GM18907 (cell line): ENCODE results near the gene PDIA5.
"Not testable (repeated sequence)": the region's sequence is repeated elsewhere in the genome, so short reads cannot be mapped to it uniquely, and the experiment has no call there.

Experiments
- ATAC-seq: cut with Tn5 transposase; IDR thresholded peaks from one replicate; pipeline ENCODE4 v1.9.1; 2021; ENCODE audit warnings: mild to moderate bottlenecking, moderate library complexity; ENCODE audit not compliant: unreplicated experiment

Gene PDIA5

GRCh38 chr3:123112232-123112631 lies 45.4 kb downstream of the PDIA5 start:
- ATAC-seq, result no peak

- not testable (repeated sequence) for ATAC-seq
Observed at GRCh38 chr3:123112656-123113055, 45.8 kb downstream of the PDIA5 start.

GRCh38 chr3:123113889-123114450 lies 47.1 kb downstream of the PDIA5 start:
- peak; percentile 44 for ATAC-seq

- ATAC-seq, result no peak
Observed at GRCh38 chr3:123116116-123116515, 49.3 kb downstream of the PDIA5 start.

GRCh38 chr3:123119388-123119787 lies 52.6 kb downstream of the PDIA5 start:
- no peak for ATAC-seq

GRCh38 chr3:123119802-123120201 lies 53.0 kb downstream of the PDIA5 start:
- no peak for ATAC-seq

GRCh38 chr3:123120573-123120972 lies 53.7 kb downstream of the PDIA5 start:
- no peak for ATAC-seq

GRCh38 chr3:123122057-123122456 lies 55.2 kb downstream of the PDIA5 start:
- no peak for ATAC-seq

GRCh38 chr3:123122525-123123315 lies 55.9 kb downstream of the PDIA5 start:
- ATAC-seq, result no peak

- no peak for ATAC-seq
Observed at GRCh38 chr3:123123716-123124616, 57.1 kb downstream of the PDIA5 start.

GRCh38 chr3:123124971-123125370 lies 58.1 kb downstream of the PDIA5 start:
- no peak for ATAC-seq

- ATAC-seq, result no peak
Observed at GRCh38 chr3:123126031-123126430, 59.2 kb downstream of the PDIA5 start.

- no peak for ATAC-seq
Observed at GRCh38 chr3:123126653-123127052, 59.8 kb downstream of the PDIA5 start.

GRCh38 chr3:123129092-123129491 lies 62.3 kb downstream of the PDIA5 start:
- no peak for ATAC-seq

GRCh38 chr3:123129532-123129931 lies 62.7 kb downstream of the PDIA5 start:
- ATAC-seq, result no peak

- no peak for ATAC-seq
Observed at GRCh38 chr3:123130079-123130750, 63.4 kb downstream of the PDIA5 start.

- no peak for ATAC-seq
Observed at GRCh38 chr3:123134671-123135070, 67.8 kb downstream of the PDIA5 start.

- ATAC-seq, result no peak
Observed at GRCh38 chr3:123137001-123137400, 70.2 kb downstream of the PDIA5 start.

- no peak for ATAC-seq
Observed at GRCh38 chr3:123138839-123139444, 72.1 kb downstream of the PDIA5 start.

GRCh38 chr3:123139522-123139921 lies 72.7 kb downstream of the PDIA5 start:
- no peak for ATAC-seq

- no peak for ATAC-seq
Observed at GRCh38 chr3:123140550-123140949, 73.7 kb downstream of the PDIA5 start.
